MM.1S (cell line): Measurements from ENCODE around the gene C7orf33.

Source experiments
- DNase-seq: peaks from one replicate; pipeline ENCODE4 v3.0.0-alpha.2; 2015
- H2AFZ ChIP-seq: fragments of 300-600 bp; sonication (generic); 2 replicates; pipeline ENCODE4 v1.6.0; 2016; ENCODE audit warnings: antibody characterized with exemption, low read length
- H3F3A ChIP-seq: fragments of 300-600 bp; sonication (generic); 2 replicates; pipeline ENCODE4 v1.6.1; 2016; ENCODE audit warnings: mild to moderate bottlenecking, antibody characterized with exemption, low read length, moderate library complexity, mixed read lengths; ENCODE audit not compliant: insufficient read depth
- H3K27ac ChIP-seq: fragments of 300-600 bp; sonication (generic); 2 replicates; pipeline ENCODE4 v1.5.1; 2016; ENCODE audit warnings: mild to moderate bottlenecking, low read length
- H3K27me3 ChIP-seq: fragments of 300-600 bp; sonication (generic); replicated peaks from 2 replicates; pipeline ENCODE4 v1.6.0; 2016; ENCODE audit warnings: low read length; ENCODE audit not compliant: insufficient read depth
- H3K36me3 ChIP-seq: fragments of 300-600 bp; sonication (generic); replicated peaks from 2 replicates; pipeline ENCODE4 v1.6.1; 2016; ENCODE audit warnings: mild to moderate bottlenecking, low read length, mixed read lengths; ENCODE audit not compliant: insufficient read depth
- H3K4me1 ChIP-seq: fragments of 300-600 bp; sonication (generic); 2 replicates; pipeline ENCODE4 v1.6.1; 2016; ENCODE audit warnings: low read length, mixed read lengths
- H3K4me2 ChIP-seq: fragments of 300-600 bp; sonication (generic); 2 replicates; pipeline ENCODE4 v1.6.0; 2016; ENCODE audit warnings: low read depth, low read length
- H3K4me3 ChIP-seq: fragments of 300-600 bp; sonication (generic); 2 replicates; pipeline ENCODE4 v1.5.1; 2016; ENCODE audit warnings: low read length, mixed read lengths
- H3K79me2 ChIP-seq: fragments of 300-600 bp; sonication (generic); 2 replicates; pipeline ENCODE4 v1.6.1; 2016; ENCODE audit warnings: mixed run types, low read length, mixed read lengths
- H3K9ac ChIP-seq: fragments of 300-600 bp; sonication (generic); 2 replicates; pipeline ENCODE4 v1.6.1; 2016; ENCODE audit warnings: low read length, mixed read lengths
- H3K9me2 ChIP-seq: fragments of 300-600 bp; sonication (generic); replicated peaks from 2 replicates; pipeline ENCODE4 v1.6.1; 2016; ENCODE audit warnings: mild to moderate bottlenecking, low read length, mixed read lengths; ENCODE audit not compliant: insufficient read depth
- H3K9me3 ChIP-seq: fragments of 300-600 bp; sonication (generic); replicated peaks from 2 replicates; pipeline ENCODE4 v1.6.1; 2016; ENCODE audit warnings: mild to moderate bottlenecking, low read length, mixed read lengths; ENCODE audit not compliant: insufficient read depth
- H4K20me1 ChIP-seq: fragments of 300-600 bp; sonication (generic); 2 replicates; pipeline ENCODE4 v1.6.1; 2016; ENCODE audit warnings: mild to moderate bottlenecking, low read length, moderate library complexity, mixed read lengths; ENCODE audit not compliant: insufficient read depth
- CTCF ChIP-seq: fragments of 300-600 bp; sonication (generic); IDR thresholded peaks from 2 replicates; pipeline ENCODE4 v1.5.1; 2016; ENCODE audit warnings: antibody characterized with exemption, low read length, mixed read lengths
- EZH2 ChIP-seq: fragments of 300-600 bp; sonication (generic); optimal IDR thresholded peaks from 2 replicates; pipeline ENCODE3; 2017; ENCODE audit warnings: low read depth, mild to moderate bottlenecking, antibody characterized with exemption, low read length, mixed read lengths
- EZH2phosphoT487 ChIP-seq: fragments of 300-600 bp; sonication (generic); IDR thresholded peaks from 2 replicates; pipeline ENCODE4 v1.6.1; 2018; ENCODE audit warnings: antibody characterized with exemption, low read length

C7orf33 gene

DNA sequence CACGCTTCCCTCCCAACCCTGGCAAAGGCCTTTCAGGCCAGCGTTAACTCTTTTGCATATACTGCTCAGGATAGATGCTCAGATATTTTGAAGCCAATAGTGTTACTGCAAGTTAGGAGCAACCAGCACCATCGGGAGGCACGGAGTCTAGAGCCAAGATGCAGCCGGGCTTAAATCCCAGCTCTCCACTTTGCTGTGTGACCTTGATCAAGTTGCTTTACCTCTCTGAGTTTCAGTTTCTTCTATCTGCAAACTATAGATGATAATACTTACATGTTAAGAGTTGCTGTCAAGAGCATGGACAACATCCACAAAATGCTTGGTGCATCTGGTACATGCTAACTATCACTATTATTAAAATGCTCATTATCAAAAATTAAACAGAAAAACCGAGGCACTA, 45.4 kb upstream of the C7orf33 start:
- Histone ChIP-seq H3K27me3 (no peaks in the 10 kb centered on the region), H2AFZ (no peak overlapping the region), H4K20me1 (no peaks in the 10 kb centered on the region), H3K9me2 (no peaks in the 10 kb centered on the region), H3K27ac (no peak overlapping the region), H3K9ac (no peak overlapping the region), H3K4me2 (no peak overlapping the region), H3F3A (no peaks in the 10 kb centered on the region), H3K79me2 (no peaks in the 10 kb centered on the region), H3K9me3 (no peaks in the 10 kb centered on the region), H3K4me3 (no peak overlapping the region), H3K36me3 (no peaks in the 10 kb centered on the region), H3K4me1 (no peaks in the 10 kb centered on the region)
- DNase-seq: no peak
- TF ChIP-seq EZH2: no peak
- no peak for TF ChIP-seq EZH2phosphoT487
- TF ChIP-seq CTCF: no peak

DNA sequence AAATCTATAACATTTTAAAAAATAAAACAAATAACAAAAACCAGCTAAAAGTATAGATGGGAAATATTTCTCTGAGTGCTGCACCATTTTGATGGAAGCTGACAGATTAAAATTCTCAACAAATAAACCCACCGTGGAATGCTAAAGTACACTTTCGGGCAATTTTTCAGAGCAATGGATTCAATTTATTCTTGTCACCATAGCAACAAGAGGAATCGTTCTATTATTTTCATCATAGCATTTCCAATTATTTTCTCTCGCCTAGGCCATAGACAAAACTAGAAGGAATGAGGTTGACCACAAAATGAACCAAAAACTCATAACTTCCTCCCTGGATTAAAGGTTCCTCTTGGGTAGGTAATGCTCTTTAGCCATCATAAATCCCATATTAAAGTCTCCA, 44.6 kb upstream of the C7orf33 start:
- DNase-seq: no peak
- Histone ChIP-seq H3K4me3 (no peak overlapping the region), H3K27me3 (no peaks in the 10 kb centered on the region), H3K36me3 (no peaks in the 10 kb centered on the region), H3K9me2 (no peaks in the 10 kb centered on the region), H3K27ac (no peak overlapping the region), H4K20me1 (no peaks in the 10 kb centered on the region), H3K79me2 (no peaks in the 10 kb centered on the region), H3K9me3 (no peaks in the 10 kb centered on the region), H2AFZ (no peak overlapping the region), H3F3A (no peaks in the 10 kb centered on the region), H3K4me1 (no peaks in the 10 kb centered on the region), H3K9ac (no peak overlapping the region), H3K4me2 (no peak overlapping the region)
- TF ChIP-seq EZH2 (no peak), CTCF (no peak), EZH2phosphoT487 (no peak)

GRCh38 chr7:148546857-148547256, 43.7 kb upstream of the C7orf33 start:
- Histone ChIP-seq H3F3A (no peaks in the 10 kb centered on the region), H3K27me3 (no peaks in the 10 kb centered on the region), H3K9me3 (no peaks in the 10 kb centered on the region), H3K9ac (no peak overlapping the region), H3K4me2 (no peak overlapping the region), H4K20me1 (no peaks in the 10 kb centered on the region), H3K9me2 (no peaks in the 10 kb centered on the region), H3K4me3 (no peak overlapping the region), H3K36me3 (no peaks in the 10 kb centered on the region), H3K27ac (no peak overlapping the region), H3K79me2 (no peaks in the 10 kb centered on the region), H2AFZ (no peak overlapping the region), H3K4me1 (no peaks in the 10 kb centered on the region)
- no peak for DNase-seq
- TF ChIP-seq EZH2 (no peak), EZH2phosphoT487 (no peak), CTCF (no peak)
